Ectodermal cell (in vitro differentiated cells): ENCODE results near the gene GABRD.

Source experiments
- H3K27ac ChIP-seq: 2 replicates; pipeline ENCODE4 v1.7.0; 2013; ENCODE audit warnings: mild to moderate bottlenecking, low read depth, low read length; ENCODE audit not compliant: insufficient read depth, poor library complexity, severe bottlenecking
- H3K27me3 ChIP-seq: 2 replicates; pipeline ENCODE4 v1.7.0; 2013; ENCODE audit warnings: mild to moderate bottlenecking, low read length; ENCODE audit not compliant: insufficient read depth, control insufficient read depth, poor library complexity, severe bottlenecking
- H3K36me3 ChIP-seq: one replicate; pipeline ENCODE4 v1.7.0; 2013; ENCODE audit warnings: low read length; ENCODE audit not compliant: control insufficient read depth, insufficient read depth
- H3K4me1 ChIP-seq: one replicate; pipeline ENCODE4 v1.7.0; 2013; ENCODE audit warnings: low read length; ENCODE audit not compliant: control insufficient read depth, insufficient read depth
- H3K4me3 ChIP-seq: 2 replicates; pipeline ENCODE4 v1.7.0; 2013; ENCODE audit warnings: low read depth, low read length, control low read depth; ENCODE audit not compliant: insufficient read depth
- H3K9me3 ChIP-seq: 2 replicates; pipeline ENCODE4 v1.7.0; 2013; ENCODE audit warnings: mild to moderate bottlenecking, low read length, moderate library complexity; ENCODE audit not compliant: control insufficient read depth
- WGBS, 2 experiments: methylation state at CpG; one replicate each; pipeline ENCODE4 v1.1.7; 2013; ENCODE audit warnings: missing lambda C conversion rate in 2 of 2; 5-methylcytosine and 5-hydroxymethylcytosine counted together

Gene GABRD

GRCh38 chr1:2053784-2054376 lies 34.7 kb downstream of the GABRD start:
- Histone ChIP-seq H3K27me3 (peaks cover 33% of the 10 kb centered on the region), H3K4me1 (no peaks in the 10 kb centered on the region), H3K36me3 (peaks cover 9% of the 10 kb centered on the region), H3K4me3 (no peak overlapping the region), H3K27ac (no peak overlapping the region), H3K9me3 (no peaks in the 10 kb centered on the region)
- WGBS, 2 experiments, result 95% methylated on average over 12 of the region's 12 CpGs

DNA sequence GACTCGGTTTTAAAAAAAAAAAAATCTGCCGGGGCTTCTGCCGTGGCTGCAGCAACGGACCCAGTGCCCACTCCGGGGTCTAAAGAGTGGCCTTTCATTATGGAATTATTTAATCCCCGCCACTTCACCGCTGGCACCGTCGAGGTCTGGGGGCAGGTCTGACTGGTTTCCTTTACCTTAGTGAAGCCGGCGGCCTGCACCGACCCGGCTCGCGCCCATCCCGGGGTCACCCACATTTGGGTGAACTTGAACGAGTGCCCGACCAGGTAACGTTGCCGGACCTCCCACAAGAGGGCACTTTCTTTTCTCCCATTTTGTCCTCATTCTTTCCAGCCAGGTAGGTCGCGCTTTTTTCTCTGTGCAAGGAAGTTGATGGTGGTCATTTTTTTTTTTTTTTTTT lies 35.4 kb downstream of the GABRD start:
- WGBS, 2 experiments, result 90 to 91% methylated on average over 22 of the region's 22 CpGs
- Histone ChIP-seq H3K4me3 (no peak overlapping the region), H3K27me3 (peaks cover 26% of the 10 kb centered on the region), H3K36me3 (peaks cover 9% of the 10 kb centered on the region), H3K27ac (no peak overlapping the region), H3K4me1 (no peaks in the 10 kb centered on the region), H3K9me3 (no peaks in the 10 kb centered on the region)

- no peak overlapping the region for H3K4me3 ChIP-seq
- no peaks in the 10 kb centered on the region for H3K9me3 ChIP-seq
- 95 to 96% methylated on average over 29 of the region's 29 CpGs for WGBS, 2 experiments
- H3K36me3 ChIP-seq, result peaks cover 9% of the 10 kb centered on the region
- H3K27ac ChIP-seq, result no peak overlapping the region
- peaks cover 12% of the 10 kb centered on the region for H3K27me3 ChIP-seq
- H3K4me1 ChIP-seq, result no peaks in the 10 kb centered on the region
Observed at GRCh38 chr1:2055911-2056575, 36.9 kb downstream of the GABRD start.

DNA sequence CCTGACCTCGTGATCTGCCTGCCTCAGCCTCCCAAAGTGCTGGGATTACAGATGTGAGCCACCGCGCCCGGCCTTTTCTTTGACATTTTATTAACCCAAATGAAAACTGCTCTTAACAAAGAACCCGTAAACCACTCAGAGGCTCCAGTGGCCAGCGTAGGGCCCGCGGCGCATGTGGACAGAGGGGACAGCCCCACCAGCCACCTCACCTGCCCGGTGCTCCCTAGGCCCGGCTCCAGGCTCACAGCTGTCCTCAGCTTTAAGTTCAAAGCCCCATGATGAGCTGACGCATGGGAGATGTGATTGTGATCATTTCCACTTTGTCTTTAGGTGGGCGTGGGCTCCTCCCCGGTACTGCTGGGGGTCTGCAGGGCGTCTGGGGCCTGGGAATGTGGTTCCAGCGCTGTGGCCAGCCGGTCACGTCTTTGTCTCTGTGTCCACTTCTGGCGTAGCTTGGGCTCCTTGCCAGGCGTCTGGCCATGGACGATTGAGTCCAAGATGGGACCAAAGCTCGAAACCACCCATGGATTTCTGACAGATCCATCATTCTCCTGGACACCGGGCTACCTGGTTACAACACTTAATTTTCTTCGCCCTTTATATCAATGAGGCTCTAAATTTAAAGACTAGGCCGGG lies 37.9 kb downstream of the GABRD start:
- 94 to 96% methylated on average over 25 of the region's 25 CpGs for WGBS, 2 experiments
- H3K4me3 ChIP-seq, result no peak overlapping the region

GRCh38 chr1:2059290-2059953 lies 40.3 kb downstream of the GABRD start:
- H3K27me3 ChIP-seq, result no peaks in the 10 kb centered on the region
- H3K4me3 ChIP-seq, result no peak overlapping the region
- no peaks in the 10 kb centered on the region for H3K9me3 ChIP-seq
- 95% methylated on average over 35 of the region's 35 CpGs for whole genome bisulfite sequencing, 2 experiments
- peaks cover 9% of the 10 kb centered on the region for H3K36me3 ChIP-seq
- H3K27ac ChIP-seq, result no peak overlapping the region
- H3K4me1 ChIP-seq, result no peaks in the 10 kb centered on the region

More for the DNA sequence above, 37.9 kb downstream of the GABRD start:
- Histone ChIP-seq H3K36me3 (peaks cover 9% of the 10 kb centered on the region), H3K9me3 (no peaks in the 10 kb centered on the region), H3K27me3 (peaks cover 1% of the 10 kb centered on the region), H3K27ac (no peak overlapping the region), H3K4me1 (no peaks in the 10 kb centered on the region)

GRCh38 chr1:2060072-2060471 lies 40.9 kb downstream of the GABRD start:
- 95 to 96% methylated on average over 15 of the region's 15 CpGs for WGBS, 2 experiments
- H3K4me3 ChIP-seq, result no peak overlapping the region
- no peak overlapping the region for H3K27ac ChIP-seq
- H3K4me1 ChIP-seq, result no peaks in the 10 kb centered on the region
- H3K27me3 ChIP-seq, result no peaks in the 10 kb centered on the region
- H3K36me3 ChIP-seq, result peaks cover 9% of the 10 kb centered on the region
- no peaks in the 10 kb centered on the region for H3K9me3 ChIP-seq

GRCh38 chr1:2060535-2060934 lies 41.4 kb downstream of the GABRD start:
- Histone ChIP-seq H3K4me1 (no peaks in the 10 kb centered on the region), H3K27ac (no peak overlapping the region), H3K9me3 (no peaks in the 10 kb centered on the region), H3K36me3 (peaks cover 9% of the 10 kb centered on the region), H3K4me3 (no peak overlapping the region), H3K27me3 (no peaks in the 10 kb centered on the region)
- 95% methylated on average over 23 of the region's 23 CpGs for WGBS, 2 experiments

- no peaks in the 10 kb centered on the region for H3K4me1 ChIP-seq
- H3K9me3 ChIP-seq, result no peaks in the 10 kb centered on the region
- no peak overlapping the region for H3K27ac ChIP-seq
- peaks cover 3% of the 10 kb centered on the region for H3K36me3 ChIP-seq
- H3K27me3 ChIP-seq, result no peaks in the 10 kb centered on the region
- H3K4me3 ChIP-seq, result no peak overlapping the region
- WGBS, 2 experiments, result 90% methylated on average over 28 of the region's 28 CpGs
Observed at GRCh38 chr1:2061065-2061778, 42.1 kb downstream of the GABRD start.

DNA sequence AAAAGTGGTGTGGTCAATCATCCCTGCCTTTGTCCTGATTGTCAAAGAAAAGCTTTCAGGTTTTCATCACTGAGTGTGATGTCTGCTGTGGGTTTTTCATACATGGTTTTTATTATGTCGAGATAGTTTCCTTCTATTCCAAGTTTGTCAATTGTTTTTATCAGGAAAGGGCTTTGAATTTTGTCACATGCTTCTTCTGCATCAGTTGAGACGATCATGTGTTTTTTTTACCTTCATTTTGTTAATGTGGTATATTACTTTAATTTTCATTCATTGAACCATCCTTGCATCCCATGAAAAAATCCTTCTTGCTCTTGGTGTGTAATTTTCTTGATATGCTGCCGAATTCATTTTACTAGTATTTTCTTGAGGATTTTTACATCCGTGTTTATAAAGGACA lies 46.6 kb downstream of the GABRD start:
- Histone ChIP-seq H3K4me1 (no peaks in the 10 kb centered on the region), H3K9me3 (no peaks in the 10 kb centered on the region), H3K27ac (no peak overlapping the region), H3K27me3 (no peaks in the 10 kb centered on the region), H3K4me3 (no peak overlapping the region), H3K36me3 (no peaks in the 10 kb centered on the region)
- 96 to 99% methylated on average over 3 of the region's 4 CpGs for WGBS, 2 experiments

- Histone ChIP-seq H3K36me3 (no peaks in the 10 kb centered on the region), H3K27ac (no peak overlapping the region), H3K27me3 (no peaks in the 10 kb centered on the region), H3K9me3 (no peaks in the 10 kb centered on the region), H3K4me3 (no peak overlapping the region), H3K4me1 (no peaks in the 10 kb centered on the region)
- WGBS, 2 experiments, result 96% methylated on average over 21 of the region's 21 CpGs
Observed at GRCh38 chr1:2067393-2067792, 48.2 kb downstream of the GABRD start.
